ENCODE measurements around the gene OR2B2.

The OR2B2 gene

DNA sequence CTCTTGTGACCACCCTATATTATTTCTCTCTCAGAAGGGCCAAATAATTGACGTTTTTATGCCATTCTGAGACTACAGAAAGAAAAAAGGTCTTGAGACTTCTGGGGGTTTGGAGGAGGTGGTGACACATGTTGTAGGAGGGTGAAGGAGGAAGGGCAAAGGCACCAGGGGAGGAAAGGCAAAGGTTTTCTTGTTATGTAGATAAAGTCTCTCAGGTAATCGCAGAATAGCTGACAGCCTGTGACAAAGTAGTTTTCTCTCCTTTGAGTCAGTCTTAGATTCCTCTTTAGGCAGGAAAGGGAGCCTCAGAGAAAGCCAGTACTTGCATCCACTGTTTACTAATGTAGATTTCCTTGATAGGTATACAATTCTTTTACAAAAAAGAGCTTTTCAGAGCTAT lies 23.6 kb downstream of the OR2B2 start:
- peak overlapping the region; percentile 34 for H2AFZ ChIP-seq (ENCODE audit: low read depth, low read length, severe bottlenecking)
- H4K20me1 ChIP-seq (ENCODE audit: low read depth, low read length), result no peaks in the 10 kb centered on the region
- H3K27ac ChIP-seq (ENCODE audit: low read depth, low read length), result peak overlapping the region; percentile 92
- peak overlapping the region; percentile 58 for H3K9ac ChIP-seq (ENCODE audit: low read length)
- no peaks in the 10 kb centered on the region for H3K36me3 ChIP-seq (ENCODE audit: low read length)
- H3K4me3 ChIP-seq (ENCODE audit: insufficient read depth, low read length, poor library complexity, severe bottlenecking), result no peak overlapping the region
- H3K27me3 ChIP-seq (ENCODE audit: low read length), result no peaks in the 10 kb centered on the region
- H3K79me2 ChIP-seq (ENCODE audit: insufficient read depth, low read length), result no peaks in the 10 kb centered on the region
- H3K9me2 ChIP-seq (replicated peaks; ENCODE audit: insufficient read depth, low read length), result no peaks in the 10 kb centered on the region
- TF ChIP-seq EZH2phosphoT487 (conservative IDR thresholded peaks at IDR 0.05; ENCODE audit: low read length), result no peak
- TF ChIP-seq, protein P1, sequence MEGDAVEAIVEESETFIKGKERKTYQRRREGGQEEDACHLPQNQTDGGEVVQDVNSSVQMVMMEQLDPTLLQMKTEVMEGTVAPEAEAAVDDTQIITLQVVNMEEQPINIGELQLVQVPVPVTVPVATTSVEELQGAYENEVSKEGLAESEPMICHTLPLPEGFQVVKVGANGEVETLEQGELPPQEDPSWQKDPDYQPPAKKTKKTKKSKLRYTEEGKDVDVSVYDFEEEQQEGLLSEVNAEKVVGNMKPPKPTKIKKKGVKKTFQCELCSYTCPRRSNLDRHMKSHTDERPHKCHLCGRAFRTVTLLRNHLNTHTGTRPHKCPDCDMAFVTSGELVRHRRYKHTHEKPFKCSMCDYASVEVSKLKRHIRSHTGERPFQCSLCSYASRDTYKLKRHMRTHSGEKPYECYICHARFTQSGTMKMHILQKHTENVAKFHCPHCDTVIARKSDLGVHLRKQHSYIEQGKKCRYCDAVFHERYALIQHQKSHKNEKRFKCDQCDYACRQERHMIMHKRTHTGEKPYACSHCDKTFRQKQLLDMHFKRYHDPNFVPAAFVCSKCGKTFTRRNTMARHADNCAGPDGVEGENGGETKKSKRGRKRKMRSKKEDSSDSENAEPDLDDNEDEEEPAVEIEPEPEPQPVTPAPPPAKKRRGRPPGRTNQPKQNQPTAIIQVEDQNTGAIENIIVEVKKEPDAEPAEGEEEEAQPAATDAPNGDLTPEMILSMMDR (IDR thresholded peaks at IDR 0.05; ENCODE audit: insufficient read depth, low read length, poor library complexity, severe bottlenecking), result no peak
- peaks cover 40% of the 10 kb centered on the region for H3F3A ChIP-seq (ENCODE audit: insufficient read depth)
- H3K9me3 ChIP-seq (ENCODE audit: insufficient read depth, low read length), result no peaks in the 10 kb centered on the region
- peak overlapping the region; percentile 67 for H3K4me2 ChIP-seq (ENCODE audit: low read depth, low read length, poor library complexity, severe bottlenecking)

DNA sequence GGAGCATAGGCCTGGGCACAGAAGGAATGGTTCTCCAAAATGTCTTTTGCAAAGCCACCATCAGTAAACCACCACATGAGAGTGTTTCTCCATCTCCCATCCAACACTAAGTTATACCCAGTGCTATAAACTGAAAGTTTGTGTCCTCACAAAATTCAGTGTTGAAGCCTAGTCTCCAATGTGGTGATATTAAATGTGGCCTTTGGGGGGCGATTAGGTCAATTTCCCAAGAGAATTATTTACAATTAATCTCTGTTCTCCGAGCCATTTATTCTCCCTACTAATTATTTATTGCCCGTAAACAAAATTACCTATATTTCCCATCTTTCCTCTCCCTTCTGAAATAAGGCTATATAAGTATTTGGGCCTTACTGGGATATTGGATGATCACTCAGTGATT lies 26.1 kb downstream of the OR2B2 start:
- Histone ChIP-seq H3K9ac (ENCODE audit: low read length) (no peak overlapping the region), H3K4me2 (ENCODE audit: low read depth, low read length, poor library complexity, severe bottlenecking) (no peak overlapping the region), H3K27me3 (ENCODE audit: low read length) (no peaks in the 10 kb centered on the region), H3K9me2 (replicated peaks; ENCODE audit: insufficient read depth, low read length) (no peaks in the 10 kb centered on the region), H3K36me3 (ENCODE audit: low read length) (no peaks in the 10 kb centered on the region), H3K4me3 (ENCODE audit: insufficient read depth, low read length, poor library complexity, severe bottlenecking) (no peak overlapping the region), H3F3A (ENCODE audit: insufficient read depth) (peaks cover 22% of the 10 kb centered on the region), H3K79me2 (ENCODE audit: insufficient read depth, low read length) (no peaks in the 10 kb centered on the region), H4K20me1 (ENCODE audit: low read depth, low read length) (no peaks in the 10 kb centered on the region), H3K27ac (ENCODE audit: low read depth, low read length) (no peak overlapping the region), H3K9me3 (ENCODE audit: insufficient read depth, low read length) (no peaks in the 10 kb centered on the region), H2AFZ (ENCODE audit: low read depth, low read length, severe bottlenecking) (no peak overlapping the region)
- TF ChIP-seq, protein P1 (IDR thresholded peaks at IDR 0.05; ENCODE audit: insufficient read depth, low read length, poor library complexity, severe bottlenecking), result no peak
- no peak for TF ChIP-seq EZH2phosphoT487 (conservative IDR thresholded peaks at IDR 0.05; ENCODE audit: low read length)

DNA sequence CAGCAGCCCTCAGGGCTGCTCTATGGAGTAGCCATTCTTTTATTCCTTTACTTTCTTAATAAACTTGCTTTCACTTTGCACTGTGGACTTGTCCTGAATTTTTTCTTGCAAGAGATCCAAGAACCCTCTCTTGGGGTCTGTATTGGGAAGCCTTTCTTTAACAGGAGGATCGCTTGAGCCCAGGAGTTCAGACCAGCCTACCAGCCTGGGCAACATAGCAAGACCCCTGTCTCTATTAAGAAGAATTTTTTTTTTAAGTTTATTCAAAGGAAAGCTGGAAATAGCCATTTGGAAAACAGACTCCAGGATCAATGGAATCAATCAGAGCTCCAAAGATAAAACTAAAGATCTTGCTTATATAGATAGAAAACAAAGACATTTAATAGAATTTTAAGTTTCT lies 29.1 kb downstream of the OR2B2 start:
- no peaks in the 10 kb centered on the region for H3K9me3 ChIP-seq (ENCODE audit: insufficient read depth, low read length)
- H3K79me2 ChIP-seq (ENCODE audit: insufficient read depth, low read length), result no peaks in the 10 kb centered on the region
- no peak overlapping the region for H3K4me3 ChIP-seq (ENCODE audit: insufficient read depth, low read length, poor library complexity, severe bottlenecking)
- H3K9me2 ChIP-seq (replicated peaks; ENCODE audit: insufficient read depth, low read length), result no peaks in the 10 kb centered on the region
- no peak overlapping the region for H3K9ac ChIP-seq (ENCODE audit: low read length)
- TF ChIP-seq, protein P1 (IDR thresholded peaks at IDR 0.05; ENCODE audit: insufficient read depth, low read length, poor library complexity, severe bottlenecking), result no peak
- TF ChIP-seq EZH2phosphoT487 (conservative IDR thresholded peaks at IDR 0.05; ENCODE audit: low read length), result no peak
- H3K4me2 ChIP-seq (ENCODE audit: low read depth, low read length, poor library complexity, severe bottlenecking), result no peak overlapping the region
- no peaks in the 10 kb centered on the region for H3F3A ChIP-seq (ENCODE audit: insufficient read depth)
- no peak overlapping the region for H2AFZ ChIP-seq (ENCODE audit: low read depth, low read length, severe bottlenecking)
- no peak overlapping the region for H3K27ac ChIP-seq (ENCODE audit: low read depth, low read length)
- H3K36me3 ChIP-seq (ENCODE audit: low read length), result no peaks in the 10 kb centered on the region
- no peaks in the 10 kb centered on the region for H3K27me3 ChIP-seq (ENCODE audit: low read length)
- no peaks in the 10 kb centered on the region for H4K20me1 ChIP-seq (ENCODE audit: low read depth, low read length)
